Activated naive CD4-positive, alpha-beta T cell treated with anti-CD3 and anti-CD28 coated beads, Interleukin-2, amount 50 U/mL, for 24 hours (primary cell): Measurements from ENCODE around the gene POFUT1.
"Not testable (repeated sequence)": the region's sequence is repeated elsewhere in the genome, so short reads cannot be mapped to it uniquely, and the experiment has no call there.

Experiments
- H3K27ac Mint-ChIP-seq: one replicate; pipeline ENCODE4 v1.8.0; 2021; ENCODE audit warnings: mild to moderate bottlenecking, mixed read lengths
- H3K27me3 Mint-ChIP-seq: one replicate; pipeline ENCODE4 v1.8.0; 2021; ENCODE audit warnings: mixed read lengths
- H3K36me3 Mint-ChIP-seq: one replicate; pipeline ENCODE4 v1.8.0; 2021; ENCODE audit warnings: mixed read lengths
- H3K4me1 Mint-ChIP-seq: one replicate; pipeline ENCODE4 v1.8.0; 2021; ENCODE audit warnings: mixed read lengths
- H3K4me3 Mint-ChIP-seq: one replicate; pipeline ENCODE4 v1.8.0; 2021; ENCODE audit warnings: mild to moderate bottlenecking, mixed read lengths
- H3K9me3 Mint-ChIP-seq: one replicate; pipeline ENCODE4 v1.8.0; 2021; ENCODE audit warnings: mixed read lengths

POFUT1 gene

DNA sequence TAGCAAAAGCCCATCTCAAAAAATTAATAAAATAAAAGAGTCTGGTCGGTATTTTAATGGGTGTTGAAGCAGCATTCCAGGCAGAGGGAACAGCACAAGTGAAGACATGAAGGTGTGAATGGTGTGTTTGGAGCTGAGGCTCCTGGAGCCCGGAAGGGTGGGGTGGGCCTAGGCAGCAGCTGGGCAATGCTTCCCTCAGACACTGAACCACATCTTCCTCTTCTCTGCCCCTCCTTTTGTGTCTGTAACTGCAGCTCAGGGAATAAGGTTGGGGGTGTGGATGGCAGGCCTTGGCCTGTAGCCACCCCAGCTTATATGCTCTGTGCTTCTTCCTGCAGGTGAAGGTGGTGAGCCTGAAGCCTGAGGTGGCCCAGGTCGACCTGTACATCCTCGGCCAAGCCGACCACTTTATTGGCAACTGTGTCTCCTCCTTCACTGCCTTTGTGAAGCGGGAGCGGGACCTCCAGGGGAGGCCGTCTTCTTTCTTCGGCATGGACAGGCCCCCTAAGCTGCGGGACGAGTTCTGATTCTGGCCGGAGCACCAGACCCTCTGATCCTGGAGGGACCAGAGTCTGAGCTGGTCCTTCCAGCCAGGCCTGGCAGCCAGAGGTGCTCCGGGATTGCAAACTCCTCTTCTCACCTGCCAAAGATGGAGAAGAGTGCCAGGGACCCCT lies 26.6 kb downstream of the POFUT1 start:
- Mint-ChIP-seq H3K27ac (peak overlapping the region; percentile 62), H3K4me3 (no peak overlapping the region), H3K9me3 (no peaks in the 10 kb centered on the region), H3K4me1 (peaks cover 41% of the 10 kb centered on the region), H3K27me3 (no peaks in the 10 kb centered on the region), H3K36me3 (peaks cover 34% of the 10 kb centered on the region)

DNA sequence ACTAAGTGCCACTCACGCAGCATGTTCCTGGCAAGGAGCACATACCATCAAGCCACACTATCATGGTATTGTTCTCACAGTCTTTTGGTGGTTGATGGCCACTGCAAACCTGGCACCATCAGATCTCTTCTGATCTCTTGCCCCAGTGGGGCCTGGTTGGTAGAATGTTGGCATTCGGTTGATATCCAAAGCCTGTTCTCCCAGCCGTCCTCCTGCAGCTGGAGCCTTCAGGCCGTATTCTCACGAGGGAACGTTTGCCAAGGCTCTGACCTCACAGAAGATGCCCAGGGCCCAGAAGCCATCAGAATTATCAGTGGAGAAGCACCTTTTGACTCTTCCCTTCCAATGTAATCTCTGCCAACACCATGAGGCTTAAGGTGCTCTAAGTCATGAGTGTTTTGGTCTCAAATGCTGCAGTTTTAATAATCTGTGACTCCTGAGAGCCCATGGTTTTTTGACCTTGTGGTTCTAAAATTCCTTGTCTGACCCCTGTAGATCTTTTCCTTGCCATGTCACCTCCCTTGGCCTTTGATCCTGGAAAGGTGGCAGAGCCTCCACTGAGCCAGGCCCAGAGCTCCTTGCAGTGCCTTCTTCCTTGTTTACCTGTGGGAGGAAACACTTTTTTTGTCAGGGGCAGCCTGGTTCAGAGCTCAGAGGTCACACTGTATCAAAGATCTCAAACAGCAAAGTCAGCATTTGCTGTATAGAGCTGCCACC lies 27.8 kb downstream of the POFUT1 start:
- Mint-ChIP-seq H3K36me3 (peaks cover 34% of the 10 kb centered on the region), H3K4me1 (peaks cover 50% of the 10 kb centered on the region), H3K9me3 (no peaks in the 10 kb centered on the region), H3K27ac (peak overlapping the region; percentile 96), H3K4me3 (no peak overlapping the region), H3K27me3 (no peaks in the 10 kb centered on the region)

- H3K36me3 Mint-ChIP-seq: peaks cover 29% of the 10 kb centered on the region
- H3K9me3 Mint-ChIP-seq: no peaks in the 10 kb centered on the region
- H3K4me1 Mint-ChIP-seq: peaks cover 45% of the 10 kb centered on the region
- H3K27ac Mint-ChIP-seq: peak overlapping the region; percentile 96
- H3K4me3 Mint-ChIP-seq: no peak overlapping the region
- H3K27me3 Mint-ChIP-seq: no peaks in the 10 kb centered on the region
These were observed 28.4 kb downstream of the POFUT1 start for GRCh38 chr20:32236048-32236533.

- Mint-ChIP-seq H3K4me1 (peaks cover 38% of the 10 kb centered on the region), H3K36me3 (peaks cover 23% of the 10 kb centered on the region), H3K4me3 (no peak overlapping the region), H3K27me3 (no peaks in the 10 kb centered on the region), H3K9me3 (no peaks in the 10 kb centered on the region), H3K27ac (no peak overlapping the region)
These were observed 29.1 kb downstream of the POFUT1 start for GRCh38 chr20:32236819-32237218.

- Mint-ChIP-seq H3K4me3 (no peak overlapping the region), H3K27ac (peak overlapping the region; percentile 84), H3K9me3 (no peaks in the 10 kb centered on the region), H3K4me1 (peaks cover 32% of the 10 kb centered on the region), H3K27me3 (no peaks in the 10 kb centered on the region), H3K36me3 (peaks cover 19% of the 10 kb centered on the region)
These were observed 29.7 kb downstream of the POFUT1 start for GRCh38 chr20:32237419-32237818.

GRCh38 chr20:32238483-32239425 lies 31.1 kb downstream of the POFUT1 start:
- Mint-ChIP-seq H3K4me3 (no peak overlapping the region), H3K4me1 (peaks cover 20% of the 10 kb centered on the region), H3K9me3 (no peaks in the 10 kb centered on the region), H3K36me3 (peaks cover 7% of the 10 kb centered on the region), H3K27me3 (no peaks in the 10 kb centered on the region), H3K27ac (no peak overlapping the region)

GRCh38 chr20:32240205-32240604 lies 32.5 kb downstream of the POFUT1 start:
- H3K4me1 Mint-ChIP-seq: peaks cover 20% of the 10 kb centered on the region
- no peaks in the 10 kb centered on the region for H3K9me3 Mint-ChIP-seq
- no peaks in the 10 kb centered on the region for H3K27me3 Mint-ChIP-seq
- peak overlapping the region; percentile 39 for H3K4me3 Mint-ChIP-seq
- peaks cover 6% of the 10 kb centered on the region for H3K36me3 Mint-ChIP-seq
- peak overlapping the region; percentile 70 for H3K27ac Mint-ChIP-seq

DNA sequence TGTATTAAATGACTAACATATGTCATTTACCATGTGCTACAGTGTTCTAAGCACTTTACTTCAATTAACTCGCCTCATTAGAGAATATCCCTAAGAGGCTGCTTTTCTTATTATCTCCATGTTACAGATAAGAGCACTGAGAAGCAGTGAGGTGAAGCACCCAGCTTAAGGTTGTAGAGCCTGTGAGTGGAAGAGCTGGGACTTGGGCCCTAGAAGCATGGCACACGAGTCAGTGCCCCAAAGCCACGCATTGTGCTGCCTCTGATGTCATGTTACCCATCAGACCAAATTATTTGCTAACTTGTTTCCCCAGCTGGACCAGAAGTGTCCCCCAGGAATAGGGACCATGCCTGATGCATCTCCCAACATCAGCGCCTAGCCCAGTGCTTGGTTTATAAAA lies 34.1 kb downstream of the POFUT1 start:
- H3K27me3 Mint-ChIP-seq: no peaks in the 10 kb centered on the region
- peaks cover 22% of the 10 kb centered on the region for H3K4me1 Mint-ChIP-seq
- H3K9me3 Mint-ChIP-seq: no peaks in the 10 kb centered on the region
- H3K4me3 Mint-ChIP-seq: no peak overlapping the region
- peaks cover 3% of the 10 kb centered on the region for H3K36me3 Mint-ChIP-seq
- no peak overlapping the region for H3K27ac Mint-ChIP-seq

- H3K9me3 Mint-ChIP-seq: no peaks in the 10 kb centered on the region
- H3K27ac Mint-ChIP-seq: peak overlapping the region; percentile 23
- H3K4me1 Mint-ChIP-seq: peaks cover 27% of the 10 kb centered on the region
These were observed 36.6 kb downstream of the POFUT1 start for GRCh38 chr20:32244150-32244823.

DNA sequence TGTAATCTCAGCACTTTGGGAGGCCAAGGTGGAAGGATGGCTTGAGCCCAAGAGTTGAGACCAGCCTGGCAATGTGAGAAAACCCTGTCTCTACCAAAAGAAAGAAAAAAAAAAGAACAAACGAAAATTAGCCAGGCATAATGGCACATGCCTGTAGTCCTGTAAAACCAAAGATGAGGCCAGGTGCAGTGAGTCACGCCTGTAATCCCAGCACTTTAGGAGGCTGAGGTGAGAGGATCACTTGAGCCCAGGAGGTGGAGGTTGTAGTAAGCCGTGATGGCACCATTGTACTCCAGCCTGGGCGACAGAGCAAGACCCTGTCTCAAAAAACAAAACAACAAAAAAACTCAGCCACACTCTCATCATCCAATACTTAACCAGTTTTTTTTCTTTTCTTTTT lies 37.3 kb downstream of the POFUT1 start:
- H3K27ac Mint-ChIP-seq: no peak overlapping the region
- H3K9me3 Mint-ChIP-seq: no peaks in the 10 kb centered on the region
- no peaks in the 10 kb centered on the region for H3K36me3 Mint-ChIP-seq
- no peak overlapping the region for H3K4me3 Mint-ChIP-seq
- peaks cover 28% of the 10 kb centered on the region for H3K4me1 Mint-ChIP-seq
- H3K27me3 Mint-ChIP-seq: no peaks in the 10 kb centered on the region

More at GRCh38 chr20:32244150-32244823, 36.6 kb downstream of the POFUT1 start:
- no peaks in the 10 kb centered on the region for H3K27me3 Mint-ChIP-seq
- H3K36me3 Mint-ChIP-seq: no peaks in the 10 kb centered on the region
- H3K4me3 Mint-ChIP-seq: no peak overlapping the region

GRCh38 chr20:32246208-32246607 lies 38.5 kb downstream of the POFUT1 start:
- not testable (repeated sequence) for H3K27me3 Mint-ChIP-seq, H3K9me3 Mint-ChIP-seq, H3K36me3 Mint-ChIP-seq, H3K4me3 Mint-ChIP-seq
- Mint-ChIP-seq H3K27ac (peak overlapping the region; percentile 77), H3K4me1 (peaks cover 24% of the 10 kb centered on the region)

DNA sequence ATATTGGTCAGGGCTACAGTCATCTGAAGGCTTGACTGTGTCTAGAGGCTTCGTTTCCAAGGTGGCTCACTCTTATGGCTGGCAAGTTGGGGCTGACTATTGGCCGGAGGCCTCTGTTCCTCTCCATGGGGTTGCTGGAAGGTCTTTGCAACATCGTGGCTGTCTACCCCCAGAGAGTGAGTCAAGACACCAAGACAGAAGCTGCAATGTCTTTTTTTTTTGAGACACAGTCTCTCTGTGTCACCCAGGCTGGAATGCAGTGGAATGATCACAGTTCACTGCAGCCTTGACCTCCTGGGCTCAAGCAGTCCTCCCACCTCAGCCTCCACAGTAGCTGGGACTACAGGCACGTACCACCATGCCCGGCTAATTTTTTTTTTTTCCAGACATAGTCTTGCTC lies 40.4 kb downstream of the POFUT1 start:
- H3K4me1 Mint-ChIP-seq: peaks cover 42% of the 10 kb centered on the region
- no peaks in the 10 kb centered on the region for H3K27me3 Mint-ChIP-seq
- H3K27ac Mint-ChIP-seq: peak overlapping the region; percentile 41
- peaks cover 3% of the 10 kb centered on the region for H3K36me3 Mint-ChIP-seq
- no peak overlapping the region for H3K4me3 Mint-ChIP-seq
- H3K9me3 Mint-ChIP-seq: no peaks in the 10 kb centered on the region

DNA sequence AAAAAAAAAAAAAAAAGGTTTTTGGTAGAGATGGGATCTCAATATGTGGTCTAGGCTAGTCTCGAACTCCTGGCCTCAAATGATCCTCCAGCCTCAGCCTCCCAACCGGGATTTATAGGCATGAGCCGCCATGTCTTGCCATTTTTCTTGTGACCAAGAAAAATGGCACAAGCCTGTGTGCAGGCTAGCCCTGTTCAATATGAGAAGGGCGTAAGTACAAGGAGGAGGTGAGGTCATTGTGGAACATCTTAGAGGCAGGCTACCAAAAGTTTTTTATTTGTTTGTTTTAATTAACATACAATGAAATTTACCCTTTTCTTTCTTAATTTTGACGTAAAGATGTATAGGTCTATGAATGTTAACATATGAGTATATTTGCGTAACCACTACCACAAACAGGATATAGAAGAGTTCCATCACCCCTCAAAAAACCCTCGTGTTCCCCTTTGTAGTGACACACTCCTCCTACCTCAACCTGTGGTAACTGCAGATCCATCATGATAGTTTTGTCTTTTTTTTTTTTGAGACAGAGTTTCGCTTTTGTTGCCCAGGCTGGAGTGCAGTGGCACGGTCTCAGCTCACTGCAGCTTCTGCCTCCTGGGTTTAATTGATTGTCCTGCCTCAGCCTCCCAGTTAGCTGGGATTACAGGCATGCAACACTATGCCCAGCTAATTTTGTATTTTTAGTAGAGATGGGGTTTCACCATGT lies 41.5 kb downstream of the POFUT1 start:
- peak overlapping the region; percentile 81 for H3K27ac Mint-ChIP-seq

GRCh38 chr20:32251470-32251869 lies 43.8 kb downstream of the POFUT1 start:
- H3K36me3 Mint-ChIP-seq: peaks cover 3% of the 10 kb centered on the region
- peak overlapping the region; percentile 72 for H3K4me3 Mint-ChIP-seq
- peak overlapping the region; percentile 99 for H3K27ac Mint-ChIP-seq
- H3K9me3 Mint-ChIP-seq: no peaks in the 10 kb centered on the region
- no peaks in the 10 kb centered on the region for H3K27me3 Mint-ChIP-seq
- H3K4me1 Mint-ChIP-seq: peaks cover 56% of the 10 kb centered on the region

More for the DNA sequence above, 41.5 kb downstream of the POFUT1 start:
- H3K4me1 Mint-ChIP-seq: peaks cover 50% of the 10 kb centered on the region
- peak overlapping the region; percentile 34 for H3K4me3 Mint-ChIP-seq
- H3K27me3 Mint-ChIP-seq: no peaks in the 10 kb centered on the region
- H3K36me3 Mint-ChIP-seq: peaks cover 3% of the 10 kb centered on the region
- H3K9me3 Mint-ChIP-seq: no peaks in the 10 kb centered on the region
